Heart right ventricle (tissue), 16 donors: ENCODE data around the gene PTAFR. TPM values are rescaled to one million over a fixed set of nuclear protein-coding genes. Genes with fewer than 3 reads are reported as not detected.

Source experiments
- ATAC-seq, 8 donors: fragments of 200-7000 bp; cut with Tn5 transposase; one replicate each; pipeline ENCODE4 v1.9.1; 2020; ENCODE audit warnings: mild to moderate bottlenecking in 8 of 8, moderate library complexity in 8 of 8, moderate number of reproducible peaks in 1 of 8
- DNase-seq, 2 donors: peaks; one replicate each; pipeline ENCODE4 v3.0.0-alpha.2; 2020
- H3K27ac ChIP-seq, 10 donors: fragments of 200-600 bp; sonication (generic) in 2 of 10; one replicate each; pipeline versions ENCODE4 v1.5.0 to v1.8.0; 2020 to 2022; ENCODE audit warnings: mild to moderate bottlenecking in 3 of 10
- H3K27me3 ChIP-seq, 7 donors: fragments of 200-600 bp; one replicate each; pipeline ENCODE4 v1.8.0; 2021 to 2022; ENCODE audit warnings: mild to moderate bottlenecking in 2 of 7
- H3K36me3 ChIP-seq, 9 donors: fragments of 200-600 bp; sonication (generic) in 1 of 9; one replicate each; pipeline versions ENCODE4 v1.5.0 to v1.8.0; 2020 to 2022; ENCODE audit warnings: mild to moderate bottlenecking in 2 of 9
- H3K4me1 ChIP-seq, 9 donors: fragments of 200-600 bp; sonication (generic) in 1 of 9; one replicate each; pipeline versions ENCODE4 v1.5.0 to v1.8.0; 2020 to 2022; ENCODE audit warnings: mild to moderate bottlenecking in 4 of 9
- H3K4me3 ChIP-seq, 10 donors: fragments of 200-600 bp; sonication (generic) in 2 of 10; one replicate each; pipeline versions ENCODE4 v1.5.0 to v1.8.0; 2020 to 2022; ENCODE audit warnings: mild to moderate bottlenecking in 7 of 10, moderate library complexity in 2 of 10
- H3K9me3 ChIP-seq, 11 donors: fragments of 200-600 bp in 10 of 11; sonication (generic) in 2 of 11; one replicate each; pipeline versions ENCODE4 v1.5.0 to v1.8.0; 2013 to 2022; ENCODE audit warnings: mild to moderate bottlenecking in 2 of 11, control low read depth in 1 of 11, moderate library complexity in 1 of 11
- CTCF ChIP-seq, 9 donors: fragments of 200-600 bp; sonication (generic) in 2 of 9; IDR thresholded peaks; one replicate each; pipeline versions ENCODE4 v1.5.0 to v1.8.0; 2021 to 2022; ENCODE audit warnings: antibody characterized with exemption in 9 of 9, mild to moderate bottlenecking in 5 of 9, moderate library complexity in 1 of 9
- WGBS, 2 donors: extraction: QIAGEN DNeasy Blood & Tissue Kit; methylation state at CpG; one replicate each; pipeline ENCODE4 v1.1.7; 2013; ENCODE audit warnings: inconsistent platforms in 1 of 2; 5-methylcytosine and 5-hydroxymethylcytosine counted together
- intact Hi-C, 10 donors: fragments of 100-400 bp; cut with DNase I; formaldehyde crosslinking; loops; one replicate each; pipeline versions ENCODE4 v1.11.1 to v1.14.2; 2022
- polyA plus RNA-seq, 2 donors: library from polyadenylated mRNA; stranded (reverse); fragments of 200-250 nt; gene quantifications; one replicate each; pipeline ENCODE4 v1.2.3, GENCODE V29; 2013
- total RNA-seq, 10 donors: library from RNA; stranded (reverse); fragmentation: NEBNext Ultra II Directional in 3 of 10; extraction: Animal tissue kit (Norgen Biotek cat#: 25700) in 3 of 10; gene quantifications; one replicate each; pipeline versions ENCODE4 v1.2.1 to v1.2.4, GENCODE V29; 2021 to 2023
- donor health status: Arrhythmogenic right ventricular cardiomyopathy.
- donor health status: ischemic (EF 13 %, LVEDD 7.1; RV severe dilation, severe dysfunction).
- donor health status: healthy with polysubstance abuse.
- donor health status: DM: no; HTN: yes; CAD: no.
- donor health status: DM: no; HTN: no; CAD: no.
- donor health status: ischemic (EF 25% LVEDD 6.9; RV normal size, moderate dysfunction).
- donor health status: ischemic (EF 25% LVEDD 5.7; RV mildly dilated, moderate dysfunction).
- donor health status: healthy.
- donor health status: DM: yes; HTN: yes; CAD: no.
- donor health status: Ischemic cardiomyopathy.
- donor health status: ischemic (EF 35%, LVEDD 5.7; RV mildly dilated, moderate dysfunction).
- donor health status: nonischemic (EF 11% LVEDD 7.7; RV severe dilation, severe dysfunction).
- donor health status: DM: yes; HTN: yes; CAD: no.
- donor health status: PGD.
- donor health status: ischemic (EF 29% LVEDD 5.4; RV normal size, mild dysfunction).
- donor health status: nonischemic (EF 23%, LVEDD 6.1; RV moderate dilation, normal function).

Gene PTAFR
- total and polyA plus RNA-seq, 12 donors = 0.73 to 13.4 (median 1.4) TPM

- H3K27ac ChIP-seq = peak overlapping the region in 1 of 10 donors; percentile 13
- 78 to 82% methylated on average over 11 of the region's 11 CpGs for WGBS, 2 donors
- peaks cover 0 to 64% (median 0%) of the 10 kb centered on the region in 9 donors for H3K4me1 ChIP-seq
- no peak overlapping the region for H3K4me3 ChIP-seq
- no peaks in the 10 kb centered on the region for H3K36me3 ChIP-seq
- H3K27me3 ChIP-seq = no peaks in the 10 kb centered on the region
- no peak for ATAC-seq
- H3K9me3 ChIP-seq = no peaks in the 10 kb centered on the region
- intact Hi-C loops = loop anchor here in 1 of 10 donors (5.0 kb wide), 1 partner anchor 45 kb away; the partner anchor contains the start of gene PTAFR
- DNase-seq = no peak
- TF ChIP-seq CTCF (IDR thresholded peaks at IDR 0.05) = no peak
These were observed 44.0 kb downstream of the PTAFR start for GRCh38 chr1:28132171-28133167.

- DNase-seq (no peak), ATAC-seq (no peak)
- Histone ChIP-seq H3K9me3 (no peaks in the 10 kb centered on the region), H3K4me1 (peaks cover 0 to 62% (median 0%) of the 10 kb centered on the region in 9 donors), H3K27me3 (no peaks in the 10 kb centered on the region), H3K4me3 (no peak overlapping the region), H3K36me3 (no peaks in the 10 kb centered on the region), H3K27ac (no peak overlapping the region)
- no peak for TF ChIP-seq CTCF (IDR thresholded peaks at IDR 0.05)
- WGBS, 2 donors = 83 to 84% methylated on average over 6 of the region's 6 CpGs
- intact Hi-C loops = loop anchor here in 1 of 10 donors (5.0 kb wide), 1 partner anchor 46 kb away; the partner anchor contains the start of gene PTAFR
These were observed 45.6 kb downstream of the PTAFR start for GRCh38 chr1:28130901-28131300.

- Histone ChIP-seq H3K27me3 (no peaks in the 10 kb centered on the region), H3K9me3 (no peaks in the 10 kb centered on the region), H3K27ac (peak overlapping the region in 1 of 10 donors; percentile 90), H3K4me3 (no peak overlapping the region), H3K36me3 (no peaks in the 10 kb centered on the region), H3K4me1 (peaks cover 0 to 57% (median 0%) of the 10 kb centered on the region in 9 donors)
- ATAC-seq (peak in 2 of 8 donors; percentile 17 to 31), DNase-seq (no peak)
- intact Hi-C loops = no loop called here
- TF ChIP-seq CTCF (IDR thresholded peaks at IDR 0.05) = no peak
- 38 to 50% methylated on average over 1 of the region's 1 CpG for WGBS, 2 donors
These were observed 47.3 kb downstream of the PTAFR start for GRCh38 chr1:28129150-28129549.

- H3K27ac ChIP-seq = peak overlapping the region in 3 of 10 donors; percentile 16 to 90 (median 44)
- H3K27me3 ChIP-seq = no peaks in the 10 kb centered on the region
- H3K36me3 ChIP-seq = no peaks in the 10 kb centered on the region
- no peak for TF ChIP-seq CTCF (IDR thresholded peaks at IDR 0.05)
- DNase-seq (no peak), ATAC-seq (peak in 1 of 8 donors; percentile 39)
- intact Hi-C loops = no loop called here
- no peak overlapping the region for H3K4me3 ChIP-seq
- WGBS, 2 donors = 73 to 81% methylated on average over 3 of the region's 3 CpGs
- no peaks in the 10 kb centered on the region for H3K9me3 ChIP-seq
- H3K4me1 ChIP-seq = peaks cover 0 to 61% (median 0%) of the 10 kb centered on the region in 9 donors
These were observed 48.8 kb downstream of the PTAFR start for GRCh38 chr1:28127617-28128257.
